ENCODE data around the gene PROX2.

The PROX2 gene

DNA sequence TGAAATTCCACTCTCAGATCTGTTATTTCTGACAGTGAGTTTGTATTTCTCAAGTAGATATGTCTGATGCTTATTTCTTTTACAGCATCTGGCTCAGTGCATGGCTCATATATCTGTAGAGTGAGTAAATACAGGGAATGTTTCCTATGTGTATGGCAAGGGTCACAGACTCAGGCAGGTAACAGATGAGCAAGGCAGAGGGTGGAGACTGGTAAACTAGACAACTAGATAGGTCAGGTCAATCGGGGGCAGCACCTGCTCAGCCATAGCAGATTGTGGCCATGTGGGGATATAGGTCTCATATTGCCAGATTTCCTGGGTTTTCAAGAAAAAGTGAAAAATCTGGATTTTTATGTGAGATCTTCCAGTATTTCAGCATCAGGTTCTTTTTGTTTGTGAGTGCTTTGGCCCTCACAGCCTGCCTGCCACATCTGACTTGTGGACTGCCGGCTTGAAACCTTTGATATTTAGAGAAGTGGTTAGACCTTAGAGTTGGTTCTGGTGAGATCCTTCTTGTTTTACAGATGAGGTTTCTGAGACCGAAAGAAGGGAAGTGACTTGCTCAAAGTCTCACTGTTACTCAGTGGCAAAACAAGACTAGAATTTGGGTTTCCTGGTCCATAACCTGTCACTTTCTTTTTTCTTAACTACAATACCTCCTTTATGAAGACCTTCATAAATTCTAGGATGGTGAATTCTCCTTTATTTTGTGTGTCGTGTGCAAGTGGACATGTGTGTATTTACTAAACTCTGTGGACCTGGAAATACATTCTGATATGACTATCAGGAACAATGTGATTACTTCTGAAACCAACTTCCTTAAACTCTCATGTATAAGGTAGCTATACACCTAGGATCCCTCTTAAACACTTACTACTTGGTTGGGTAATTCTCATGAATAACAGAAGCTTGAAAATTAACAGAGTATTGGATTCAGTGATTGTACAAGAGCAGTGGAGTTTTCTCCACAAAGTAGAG is 34.4 kb downstream of the PROX2 start:
- peak; percentile 52 to 71 (median 61) for DNase-seq

DNA sequence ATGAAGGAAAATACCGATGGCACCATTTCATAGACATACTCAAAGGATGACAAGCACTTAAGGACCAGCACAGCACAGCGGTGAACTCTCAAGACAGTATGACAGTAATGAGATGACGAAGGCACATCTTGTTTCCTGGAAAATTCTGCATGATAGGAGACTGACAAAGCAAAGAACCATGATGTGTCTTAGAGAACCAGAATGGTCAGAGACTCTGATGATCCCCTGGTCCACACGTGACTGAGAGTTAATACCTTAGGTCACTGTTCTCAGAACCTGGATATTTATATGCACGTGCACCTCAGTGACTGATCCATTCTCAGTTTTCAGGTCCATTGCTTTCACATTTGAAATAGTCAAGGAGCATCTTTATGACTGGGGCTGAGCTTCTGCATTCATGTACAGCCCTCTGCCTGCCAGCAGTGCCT is 35.3 kb downstream of the PROX2 start:
- no peak for DNase-seq

DNA sequence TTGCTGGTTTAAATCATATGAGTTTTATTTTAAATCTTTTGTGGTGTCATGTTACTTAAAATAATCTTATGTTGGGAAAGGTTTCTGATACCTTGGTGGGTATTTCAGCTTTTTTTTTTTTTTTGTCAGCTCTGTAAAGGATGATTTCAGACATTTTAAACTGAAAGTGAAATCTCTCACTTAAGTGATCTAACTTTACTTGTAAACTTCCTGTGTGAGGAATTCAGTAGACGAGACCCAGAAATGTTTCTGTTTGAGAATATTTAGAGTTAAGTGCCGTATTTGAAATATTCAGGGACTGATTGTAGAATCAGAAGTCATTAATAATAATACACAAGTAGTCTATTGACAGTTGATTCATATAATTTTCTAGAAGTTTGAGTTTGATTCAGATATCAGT is 37.8 kb downstream of the PROX2 start:
- DNase-seq: peak; percentile 18 to 52 (median 35)

DNA sequence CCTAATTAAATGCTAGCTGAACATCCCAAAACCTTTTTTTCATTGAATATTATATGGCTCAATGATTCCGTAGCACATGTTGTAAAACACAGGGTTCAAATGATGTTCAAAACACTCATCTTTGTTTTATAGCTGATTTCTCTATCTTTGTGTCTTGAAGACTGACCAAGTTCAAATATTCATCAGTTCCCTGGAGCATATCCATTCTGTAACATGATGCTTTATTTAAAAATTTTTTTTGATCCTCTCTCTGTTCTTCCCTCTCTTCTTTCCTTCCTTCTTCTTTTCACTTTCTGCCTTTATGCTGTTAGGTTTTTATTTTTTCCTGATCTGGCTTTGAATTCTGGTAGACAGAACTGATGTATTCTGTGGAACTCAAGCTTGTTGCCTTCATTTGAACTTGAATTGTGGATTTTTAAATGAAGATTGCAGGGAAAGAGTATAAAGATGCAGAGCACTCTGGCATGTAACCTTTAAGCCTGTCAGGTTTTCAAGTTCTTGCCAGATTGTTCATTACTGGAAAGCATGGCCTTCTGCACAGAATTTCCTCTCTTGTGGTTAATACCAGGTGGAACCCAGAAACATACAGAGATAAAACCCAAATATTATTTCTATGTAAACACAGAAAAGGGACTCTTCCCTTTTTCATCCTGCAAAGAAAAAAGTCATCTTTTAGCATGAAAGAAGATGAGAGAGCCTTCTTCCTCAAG is 39.5 kb downstream of the PROX2 start:
- no peak for DNase-seq

DNA sequence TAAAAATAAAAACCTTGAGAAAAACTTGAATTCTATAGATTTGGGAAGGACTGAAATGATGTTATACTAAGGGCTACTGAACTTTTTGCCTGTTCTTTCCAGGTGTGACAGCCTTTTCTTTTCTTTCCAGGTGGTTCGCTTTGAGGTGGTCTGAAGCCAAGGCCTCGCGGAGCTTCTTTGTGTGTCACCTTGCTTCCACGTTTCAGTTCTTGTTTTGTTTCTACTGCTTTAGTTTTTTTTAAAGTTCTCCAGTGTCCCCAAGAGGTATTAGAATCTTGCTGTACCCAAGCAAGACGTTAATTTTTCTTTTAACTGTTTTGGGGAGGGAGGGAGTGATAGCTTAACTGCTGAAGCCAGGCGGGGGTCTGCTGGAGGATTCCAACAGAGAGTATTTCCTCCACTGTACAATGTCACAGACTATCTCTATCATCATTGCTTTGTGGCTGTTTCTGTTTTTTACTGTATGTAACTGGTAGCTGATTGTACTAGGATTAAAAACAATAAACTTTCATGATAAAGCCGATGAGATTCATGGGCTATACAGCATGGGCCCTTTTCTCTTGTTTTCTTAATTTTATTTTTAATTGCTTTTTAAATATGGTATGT is 40.2 kb downstream of the PROX2 start:
- DNase-seq: no peak

DNA sequence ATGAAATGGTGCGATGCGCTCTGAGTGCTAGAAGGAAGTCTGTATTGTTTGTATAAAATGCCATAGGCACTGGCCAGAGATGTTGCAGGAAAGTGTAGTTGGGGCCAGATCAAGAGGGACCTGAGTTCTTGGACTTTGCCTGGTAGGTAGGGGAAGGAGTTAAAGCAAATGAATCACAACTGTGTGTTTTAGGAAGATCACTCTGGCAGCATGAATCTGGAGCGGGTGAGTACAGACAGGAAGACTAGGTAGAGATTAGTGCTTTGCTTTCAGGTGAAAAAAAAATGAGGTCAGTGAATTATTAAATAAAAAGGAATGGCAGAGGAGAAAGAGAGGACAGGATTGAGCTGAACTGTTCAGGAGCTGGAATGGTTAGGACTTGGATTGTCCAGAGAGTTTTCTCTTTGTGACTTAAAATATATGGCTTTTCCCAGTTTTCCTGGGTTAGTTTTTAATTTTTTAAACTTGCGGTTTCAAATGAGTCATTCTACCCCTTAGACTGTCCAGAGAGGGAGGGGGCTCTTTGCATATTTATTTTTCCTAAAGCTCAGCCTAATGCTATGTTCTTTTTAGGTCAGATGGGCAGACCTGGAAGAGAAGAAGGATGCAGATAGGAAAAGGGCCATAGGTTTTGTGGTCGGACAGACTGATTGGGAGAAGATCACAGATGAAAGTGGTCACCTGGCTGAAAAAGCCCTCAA is 41.1 kb downstream of the PROX2 start:
- no peak for DNase-seq

DNA sequence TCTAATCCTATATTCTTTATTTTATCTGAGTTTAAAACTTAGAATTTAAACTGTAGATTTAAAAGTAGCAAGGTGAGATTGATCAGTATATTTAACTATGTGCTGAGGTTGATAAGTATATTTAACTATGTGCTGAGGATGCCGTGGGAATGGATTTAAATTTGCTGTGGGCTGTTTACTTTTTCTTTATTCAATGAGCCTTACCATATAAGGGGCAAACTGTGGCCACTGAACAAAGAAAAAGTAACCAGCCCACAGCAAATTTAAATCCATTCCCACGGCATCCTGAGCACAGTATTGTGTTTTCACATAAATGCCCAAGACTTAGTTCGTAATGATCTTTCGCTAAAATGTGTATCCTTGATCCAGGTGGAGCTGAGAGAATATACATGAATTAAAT is 43.1 kb downstream of the PROX2 start:
- no peak for DNase-seq

DNA sequence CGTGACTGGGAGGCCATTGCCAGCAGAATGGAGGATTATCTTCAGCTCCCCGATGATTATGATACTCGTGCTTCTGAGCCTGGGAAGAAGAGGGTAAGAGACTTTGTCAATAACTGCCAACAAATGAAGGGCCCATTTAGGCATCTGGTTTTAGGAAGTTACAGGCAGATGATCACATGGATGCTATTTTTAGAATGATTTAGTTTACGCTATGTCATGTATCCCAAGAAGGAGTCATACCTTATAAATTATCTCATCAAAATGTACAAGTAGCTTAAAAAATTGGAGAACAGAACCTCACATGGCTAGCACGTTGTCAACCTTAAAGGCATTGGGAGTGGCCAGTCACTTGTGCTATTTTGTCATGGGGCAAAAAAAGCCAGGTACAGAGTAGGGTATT is 46.7 kb downstream of the PROX2 start:
- peak; percentile 38 to 67 (median 59) for DNase-seq

DNA sequence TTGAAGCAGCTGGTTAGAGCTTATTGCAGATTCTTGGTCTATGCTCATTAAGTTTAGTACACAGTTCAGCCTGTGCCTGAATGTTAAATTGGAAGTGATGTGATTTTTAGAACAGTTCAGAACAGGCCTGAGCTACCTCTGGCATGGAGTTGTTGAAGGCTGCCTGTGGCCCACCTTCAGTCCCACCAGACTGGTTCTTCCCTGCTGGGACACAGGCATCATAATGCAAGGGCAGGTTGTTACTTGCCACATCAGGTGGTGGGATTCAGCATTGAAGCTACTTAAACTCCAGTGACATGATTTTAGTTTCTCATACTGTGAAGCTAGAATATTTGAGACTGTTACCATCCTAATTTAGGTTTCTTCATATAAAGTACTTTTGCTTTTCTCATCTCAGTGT is 49.4 kb downstream of the PROX2 start:
- DNase-seq: no peak
